Gastrocnemius medialis (tissue), 4 donors: Measurements from ENCODE around the gene ZDHHC13.

Experiments used
- CTCF ChIP-seq, 5 experiments: fragments of 450-650 bp in 3 of 5; fragments of 200-600 bp in 2 of 5; sonication (generic) in 2 of 5; IDR thresholded peaks in 4 of 5; conservative IDR thresholded peaks in 1 of 5; 1 replicate in 4 of 5; 2 replicates in 1 of 5; pipeline ENCODE4 v1.5.1; 2016 to 2019; ENCODE audit warnings: antibody characterized with exemption in 5 of 5, mild to moderate bottlenecking in 3 of 5, moderate library complexity in 3 of 5
- POLR2A ChIP-seq, 2 donors: fragments of 450-650 bp; IDR thresholded peaks; one replicate each; pipeline ENCODE4 v1.6.1; 2017; ENCODE audit warnings: antibody characterized with exemption in 2 of 2, mild to moderate bottlenecking in 2 of 2, moderate library complexity in 2 of 2

- TF ChIP-seq CTCF (IDR thresholded peaks at IDR 0.05 in 4 of 5, conservative IDR thresholded peaks at IDR 0.05 in 1 of 5) (no peak), POLR2A (IDR thresholded peaks at IDR 0.05) (no peak)
Measured at GRCh38 chr11:19088791-19089190, 28.2 kb upstream of the ZDHHC13 start.
